ENCODE data around the gene TLL2. TPM values are rescaled to one million over a fixed set of nuclear protein-coding genes. Genes with fewer than 3 reads are reported as not detected.

Gene TLL2
- total and polyA plus RNA-seq, 2 donors (not counting 3 experiments of a cell fraction or from before 2014, with no cell fraction given) = 0.03 to 0.20 TPM

- no TSS peak for BruUV-seq (replicated peaks)
- no peak overlapping the region for H3K4me3 ChIP-seq (replicated peaks in 1 of 3; ENCODE audit: insufficient read depth in 1 of 3, low read depth in 1 of 3, low read length in 3 of 3)
- no peaks in the 10 kb centered on the region for H3K4me1 ChIP-seq (ENCODE audit: control insufficient read depth, extremely low read depth, insufficient read depth, low read length)
- intact Hi-C loops (cut with micrococcal nuclease) = no loop called here
- H3K4me2 ChIP-seq (ENCODE audit: insufficient read depth, low read length) = no peak overlapping the region
- no peak overlapping the region for H3K27ac ChIP-seq (ENCODE audit: insufficient read depth, low read depth, low read length)
- H3K9me3 ChIP-seq (replicated peaks; ENCODE audit: control insufficient read depth, insufficient read depth, low read length) = no peaks in the 10 kb centered on the region
- H3K79me2 ChIP-seq (ENCODE audit: control insufficient read depth, insufficient read depth, low read length) = no peaks in the 10 kb centered on the region
- H3K36me3 ChIP-seq (ENCODE audit: control insufficient read depth in 2 of 2, extremely low read depth in 1 of 2, insufficient read depth in 2 of 2, low read length in 2 of 2) = no peaks in the 10 kb centered on the region
- dilution Hi-C loops (cut with MboI; ENCODE audit: extremely low pct_ligation_motif_present, low sequenced_read_pairs) = no loop called here
- H3K9me1 ChIP-seq (replicated peaks; ENCODE audit: control insufficient read depth, extremely low read depth, insufficient read depth, low read length) = no peaks in the 10 kb centered on the region
- FAIRE-seq (no peak), DNase-seq (ENCODE audit: low read depth, low spot score) (no peak)
- ChIA-PET POLR2A (no interaction called here), CTCF (no interaction called here)
- H3K27me3 ChIP-seq (ENCODE audit: control insufficient read depth in 2 of 2, insufficient read depth in 2 of 2, low read length in 2 of 2) = peaks cover 0 to 3% of the 10 kb centered on the region in 2 experiments
- TF ChIP-seq FOS (IDR thresholded peaks at IDR 0.05; ENCODE audit: borderline replicate concordance, insufficient read depth, low read length) = no peak
- no peak for TF ChIP-seq MAX (IDR thresholded peaks at IDR 0.05; ENCODE audit: insufficient read depth, insufficient read length)
- TF ChIP-seq, protein P1, sequence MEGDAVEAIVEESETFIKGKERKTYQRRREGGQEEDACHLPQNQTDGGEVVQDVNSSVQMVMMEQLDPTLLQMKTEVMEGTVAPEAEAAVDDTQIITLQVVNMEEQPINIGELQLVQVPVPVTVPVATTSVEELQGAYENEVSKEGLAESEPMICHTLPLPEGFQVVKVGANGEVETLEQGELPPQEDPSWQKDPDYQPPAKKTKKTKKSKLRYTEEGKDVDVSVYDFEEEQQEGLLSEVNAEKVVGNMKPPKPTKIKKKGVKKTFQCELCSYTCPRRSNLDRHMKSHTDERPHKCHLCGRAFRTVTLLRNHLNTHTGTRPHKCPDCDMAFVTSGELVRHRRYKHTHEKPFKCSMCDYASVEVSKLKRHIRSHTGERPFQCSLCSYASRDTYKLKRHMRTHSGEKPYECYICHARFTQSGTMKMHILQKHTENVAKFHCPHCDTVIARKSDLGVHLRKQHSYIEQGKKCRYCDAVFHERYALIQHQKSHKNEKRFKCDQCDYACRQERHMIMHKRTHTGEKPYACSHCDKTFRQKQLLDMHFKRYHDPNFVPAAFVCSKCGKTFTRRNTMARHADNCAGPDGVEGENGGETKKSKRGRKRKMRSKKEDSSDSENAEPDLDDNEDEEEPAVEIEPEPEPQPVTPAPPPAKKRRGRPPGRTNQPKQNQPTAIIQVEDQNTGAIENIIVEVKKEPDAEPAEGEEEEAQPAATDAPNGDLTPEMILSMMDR (IDR thresholded peaks at IDR 0.05; ENCODE audit: extremely low read depth in 1 of 2, insufficient read depth in 1 of 2, low read depth in 1 of 2, low read length in 2 of 2) = no peak
- no peak for TF ChIP-seq POLR2AphosphoS5 (IDR thresholded peaks at IDR 0.05; ENCODE audit: insufficient read depth, low read depth, low read length)
- no peak for TF ChIP-seq JUN (IDR thresholded peaks at IDR 0.05; ENCODE audit: borderline replicate concordance, insufficient read depth, insufficient read length, low read depth)
- TF ChIP-seq POLR2A (IDR thresholded peaks at IDR 0.05; ENCODE audit: low read depth, low read length) = no peak
- TF ChIP-seq MYC (IDR thresholded peaks at IDR 0.05; ENCODE audit: low read depth, low read length) = no peak
- TF ChIP-seq GATA2 (IDR thresholded peaks at IDR 0.05; ENCODE audit: insufficient read depth, insufficient read length, low read depth, low read length) = no peak
- no peak for TF ChIP-seq EZH2 (IDR thresholded peaks at IDR 0.05; ENCODE audit: borderline replicate concordance, low read depth, low read length, severe bottlenecking)
- no peak overlapping the region for H3K9ac ChIP-seq (replicated peaks; ENCODE audit: extremely low read depth, insufficient read depth, low read length)
- no peak overlapping the region for H2AFZ ChIP-seq (ENCODE audit: low read depth, low read length)
- H4K20me1 ChIP-seq (replicated peaks; ENCODE audit: control insufficient read depth, extremely low read depth, insufficient read depth, low read length) = no peaks in the 10 kb centered on the region
These were observed 39.9 kb downstream of the TLL2 start for GRCh38 chr10:96473866-96474265.
